ENCODE data around the gene RER1. TPM values are rescaled to one million over a fixed set of nuclear protein-coding genes. Genes with fewer than 3 reads are reported as not detected.
A peak's percentile ranks its signal among the peaks of the same experiment; 100 is the strongest.

RER1 gene
- total RNA-seq = 81.9 TPM
- long read RNA-seq, transcript RER1-209 (7 exons, 3,044 nt) = major isoform, 96 of 152 reads
- long read RNA-seq, partial matches to known transcripts = 6 of 152 reads
- long read RNA-seq, other reads (novel, unspliced or antisense) = 44 of 152 reads

GRCh38 chr1:2391041-2391930, at the start of gene RER1, which contains the start of gene MORN1:
RER1 (plus strand) TSS chr1:2391841; CDS start chr1:2395791, 3,950 bp downstream.
MORN1 (minus strand) TSS chr1:2391554; CDS start chr1:2391533, 21 bp downstream.
- intact Hi-C loops (cut with DNase I) = no loop called here
- peak; percentile 99 for DNase-seq (ENCODE audit: low spot score)

- DNase-seq (ENCODE audit: low spot score) = no peak
- intact Hi-C loops (cut with DNase I) = no loop called here
Measured at GRCh38 chr1:2342384-2343022, 49.1 kb upstream of the RER1 start.

GRCh38 chr1:2343023-2343935, 48.4 kb upstream of the RER1 start:
- intact Hi-C loops (cut with DNase I) = no loop called here
- DNase-seq (ENCODE audit: low spot score) = no peak

- intact Hi-C loops (cut with DNase I) = no loop called here
- no peak for DNase-seq (ENCODE audit: low spot score)
Measured at GRCh38 chr1:2344121-2344681, 47.4 kb upstream of the RER1 start.

- intact Hi-C loops (cut with DNase I) = no loop called here
- DNase-seq (ENCODE audit: low spot score) = no peak
Measured at GRCh38 chr1:2344744-2345296, 46.8 kb upstream of the RER1 start.

- DNase-seq (ENCODE audit: low spot score) = peak; percentile 46
- intact Hi-C loops (cut with DNase I) = no loop called here
Measured at GRCh38 chr1:2345297-2346075, 46.2 kb upstream of the RER1 start.

GRCh38 chr1:2346691-2347408, 44.8 kb upstream of the RER1 start:
- intact Hi-C loops (cut with DNase I) = no loop called here
- DNase-seq (ENCODE audit: low spot score) = peak; percentile 59

- intact Hi-C loops (cut with DNase I) = no loop called here
- DNase-seq (ENCODE audit: low spot score) = no peak
Measured at GRCh38 chr1:2347409-2347785, 44.2 kb upstream of the RER1 start.

GRCh38 chr1:2347896-2348295, 43.7 kb upstream of the RER1 start:
- DNase-seq (ENCODE audit: low spot score) = peak; percentile 41
- intact Hi-C loops (cut with DNase I) = no loop called here

- intact Hi-C loops (cut with DNase I) = no loop called here
- DNase-seq (ENCODE audit: low spot score) = peak; percentile 59
Measured at GRCh38 chr1:2348346-2349325, 43.0 kb upstream of the RER1 start.

- peak; percentile 43 for DNase-seq (ENCODE audit: low spot score)
- intact Hi-C loops (cut with DNase I) = no loop called here
Measured at GRCh38 chr1:2349806-2350205, 41.8 kb upstream of the RER1 start.

GRCh38 chr1:2350501-2350900, 41.1 kb upstream of the RER1 start:
- DNase-seq (ENCODE audit: low spot score) = peak; percentile 56
- intact Hi-C loops (cut with DNase I) = no loop called here

GRCh38 chr1:2350911-2351655, 40.6 kb upstream of the RER1 start:
- intact Hi-C loops (cut with DNase I) = no loop called here
- DNase-seq (ENCODE audit: low spot score) = peak; percentile 56

GRCh38 chr1:2351723-2352122, 39.9 kb upstream of the RER1 start:
- intact Hi-C loops (cut with DNase I) = no loop called here
- DNase-seq (ENCODE audit: low spot score) = peak; percentile 46

GRCh38 chr1:2352341-2352896, 39.2 kb upstream of the RER1 start:
- no peak for DNase-seq (ENCODE audit: low spot score)
- intact Hi-C loops (cut with DNase I) = no loop called here
